Testis (tissue), 2 donors: ENCODE results near the gene TCF4.

Source experiments
- POLR2A ChIP-seq: fragments of 450-650 bp; IDR thresholded peaks from one replicate; pipeline ENCODE4 v1.6.1; 2017; ENCODE audit warnings: antibody characterized with exemption, mild to moderate bottlenecking, moderate library complexity
- TF ChIP-seq, protein P1 (sequence below), 3 experiments: fragments of 450-650 bp in 2 of 3; fragments of 200-600 bp in 1 of 3; sonication (generic) in 1 of 3; IDR thresholded peaks; one replicate each; pipeline ENCODE4 v1.5.1; 2016 to 2019; ENCODE audit warnings: antibody characterized with exemption in 3 of 3, mild to moderate bottlenecking in 2 of 3, moderate library complexity in 1 of 3

DNA sequence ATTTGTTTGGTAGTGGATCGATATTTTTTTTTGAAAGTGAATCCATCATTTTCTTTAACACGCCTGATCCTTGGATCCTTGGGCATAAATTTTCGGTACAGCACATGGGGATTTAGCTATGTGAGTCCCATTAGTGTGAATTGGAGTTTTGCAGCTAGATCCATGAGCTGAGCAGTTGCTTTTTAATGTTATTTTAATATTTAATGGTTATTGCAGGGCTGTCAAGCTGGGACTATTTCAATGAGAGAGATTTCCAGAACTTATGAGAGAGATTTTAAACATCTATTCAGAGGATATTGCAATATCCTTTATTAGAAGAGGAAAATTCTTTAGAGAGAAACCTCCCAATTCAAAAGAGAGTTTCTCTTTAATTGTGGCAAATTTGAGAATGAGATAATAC is 35.6 kb upstream of the TCF4 start:
- TF ChIP-seq, protein P1, sequence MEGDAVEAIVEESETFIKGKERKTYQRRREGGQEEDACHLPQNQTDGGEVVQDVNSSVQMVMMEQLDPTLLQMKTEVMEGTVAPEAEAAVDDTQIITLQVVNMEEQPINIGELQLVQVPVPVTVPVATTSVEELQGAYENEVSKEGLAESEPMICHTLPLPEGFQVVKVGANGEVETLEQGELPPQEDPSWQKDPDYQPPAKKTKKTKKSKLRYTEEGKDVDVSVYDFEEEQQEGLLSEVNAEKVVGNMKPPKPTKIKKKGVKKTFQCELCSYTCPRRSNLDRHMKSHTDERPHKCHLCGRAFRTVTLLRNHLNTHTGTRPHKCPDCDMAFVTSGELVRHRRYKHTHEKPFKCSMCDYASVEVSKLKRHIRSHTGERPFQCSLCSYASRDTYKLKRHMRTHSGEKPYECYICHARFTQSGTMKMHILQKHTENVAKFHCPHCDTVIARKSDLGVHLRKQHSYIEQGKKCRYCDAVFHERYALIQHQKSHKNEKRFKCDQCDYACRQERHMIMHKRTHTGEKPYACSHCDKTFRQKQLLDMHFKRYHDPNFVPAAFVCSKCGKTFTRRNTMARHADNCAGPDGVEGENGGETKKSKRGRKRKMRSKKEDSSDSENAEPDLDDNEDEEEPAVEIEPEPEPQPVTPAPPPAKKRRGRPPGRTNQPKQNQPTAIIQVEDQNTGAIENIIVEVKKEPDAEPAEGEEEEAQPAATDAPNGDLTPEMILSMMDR (IDR thresholded peaks at IDR 0.05), result no peak
- TF ChIP-seq POLR2A, result no peak
